ENCODE measurements around the gene FOXC1.

FOXC1 gene

GRCh38 chr6:1611572-1612298, 2.0 kb downstream of the FOXC1 start:
- no peak for DNase-seq (ENCODE audit: low read depth in 2 of 3, low spot score in 2 of 3)

- DNase-seq (ENCODE audit: low read depth in 2 of 3, low spot score in 2 of 3) = no peak
Observed at GRCh38 chr6:1612299-1612973, 2.7 kb downstream of the FOXC1 start.

GRCh38 chr6:1612974-1613306, 3.2 kb downstream of the FOXC1 start:
- DNase-seq (ENCODE audit: low read depth in 2 of 3, low spot score in 2 of 3) = no peak

- DNase-seq (ENCODE audit: low read depth in 2 of 3, low spot score in 2 of 3) = no peak
Observed at GRCh38 chr6:1613346-1613687, 3.6 kb downstream of the FOXC1 start.

GRCh38 chr6:1613688-1614447, 4.2 kb downstream of the FOXC1 start:
- no peak for DNase-seq (ENCODE audit: low read depth in 2 of 3, low spot score in 2 of 3)

- no peak for DNase-seq (ENCODE audit: low read depth in 2 of 3, low spot score in 2 of 3)
Observed at GRCh38 chr6:1614448-1615150, 4.9 kb downstream of the FOXC1 start.

- no peak for DNase-seq (ENCODE audit: low read depth in 2 of 3, low spot score in 2 of 3)
Observed at GRCh38 chr6:1615151-1615852, 5.6 kb downstream of the FOXC1 start.

- no peak for DNase-seq (ENCODE audit: low read depth in 2 of 3, low spot score in 2 of 3)
Observed at GRCh38 chr6:1615853-1616420, 6.2 kb downstream of the FOXC1 start.

- no peak for DNase-seq (ENCODE audit: low read depth in 2 of 3, low spot score in 2 of 3)
Observed at GRCh38 chr6:1616701-1617463, 7.2 kb downstream of the FOXC1 start.

- no peak for DNase-seq (ENCODE audit: low read depth in 2 of 3, low spot score in 2 of 3)
Observed at GRCh38 chr6:1617466-1618310, 8.0 kb downstream of the FOXC1 start.

- no peak for DNase-seq (ENCODE audit: low read depth in 2 of 3, low spot score in 2 of 3)
Observed at GRCh38 chr6:1618311-1619097, 8.8 kb downstream of the FOXC1 start.

GRCh38 chr6:1619098-1619672, 9.5 kb downstream of the FOXC1 start:
- no peak for DNase-seq (ENCODE audit: low read depth in 2 of 3, low spot score in 2 of 3)

- no peak for DNase-seq (ENCODE audit: low read depth in 2 of 3, low spot score in 2 of 3)
Observed at GRCh38 chr6:1619673-1620503, 10.2 kb downstream of the FOXC1 start.

GRCh38 chr6:1620504-1621069, 10.9 kb downstream of the FOXC1 start:
- no peak for DNase-seq (ENCODE audit: low read depth in 2 of 3, low spot score in 2 of 3)

GRCh38 chr6:1621070-1621701, 11.5 kb downstream of the FOXC1 start:
- no peak for DNase-seq (ENCODE audit: low read depth in 2 of 3, low spot score in 2 of 3)

GRCh38 chr6:1622220-1622850, 12.6 kb downstream of the FOXC1 start:
- no peak for DNase-seq (ENCODE audit: low read depth in 2 of 3, low spot score in 2 of 3)

Measured in activated CD8-positive, alpha-beta memory T cell treated with anti-CD3 and anti-CD28 coated beads for 48 hours (primary cell).